Progenitor cell of endocrine pancreas (in vitro differentiated cells): Measurements from ENCODE around the gene ATP5ME. TPM values are rescaled to one million over a fixed set of nuclear protein-coding genes. Genes with fewer than 3 reads are reported as not detected.

ENCODE experiments used
- DNase-seq: peaks from one replicate; pipeline ENCODE4 v3.0.0; 2021; ENCODE audit warnings: low spot score; ENCODE audit not compliant: unreplicated experiment
- H3K27ac Mint-ChIP-seq: 2 replicates; pipeline ENCODE4 v1.8.0; 2021; ENCODE audit warnings: mild to moderate bottlenecking, moderate library complexity, mixed read lengths
- H3K27me3 Mint-ChIP-seq: 2 replicates; pipeline ENCODE4 v1.8.0; 2021; ENCODE audit warnings: mixed read lengths
- H3K36me3 Mint-ChIP-seq: 2 replicates; pipeline ENCODE4 v1.8.0; 2022; ENCODE audit warnings: mixed read lengths; ENCODE audit not compliant: insufficient read depth
- H3K4me1 Mint-ChIP-seq: 2 replicates; pipeline ENCODE4 v1.8.0; 2021; ENCODE audit warnings: low read depth, mixed read lengths
- H3K4me3 Mint-ChIP-seq: 2 replicates; pipeline ENCODE4 v1.8.0; 2021; ENCODE audit warnings: low read depth, mild to moderate bottlenecking, moderate library complexity, mixed read lengths
- H3K9me3 Mint-ChIP-seq: 2 replicates; pipeline ENCODE4 v1.8.0; 2021; ENCODE audit warnings: low read depth, mixed read lengths
- total RNA-seq: library from RNA; stranded (reverse); gene quantifications from 2 replicates; pipeline ENCODE4 v1.2.1, GENCODE V29; 2021
- TF ChIP-seq, protein P1 (sequence below): fragments of 200-600 bp; sonication (generic); IDR thresholded peaks from one replicate; pipeline ENCODE4 v1.5.0; 2021; ENCODE audit warnings: antibody characterized with exemption, mild to moderate bottlenecking; ENCODE audit not compliant: unreplicated experiment

The ATP5ME gene
- total RNA-seq, 1 donor from 2014 or later: 235 TPM

DNA sequence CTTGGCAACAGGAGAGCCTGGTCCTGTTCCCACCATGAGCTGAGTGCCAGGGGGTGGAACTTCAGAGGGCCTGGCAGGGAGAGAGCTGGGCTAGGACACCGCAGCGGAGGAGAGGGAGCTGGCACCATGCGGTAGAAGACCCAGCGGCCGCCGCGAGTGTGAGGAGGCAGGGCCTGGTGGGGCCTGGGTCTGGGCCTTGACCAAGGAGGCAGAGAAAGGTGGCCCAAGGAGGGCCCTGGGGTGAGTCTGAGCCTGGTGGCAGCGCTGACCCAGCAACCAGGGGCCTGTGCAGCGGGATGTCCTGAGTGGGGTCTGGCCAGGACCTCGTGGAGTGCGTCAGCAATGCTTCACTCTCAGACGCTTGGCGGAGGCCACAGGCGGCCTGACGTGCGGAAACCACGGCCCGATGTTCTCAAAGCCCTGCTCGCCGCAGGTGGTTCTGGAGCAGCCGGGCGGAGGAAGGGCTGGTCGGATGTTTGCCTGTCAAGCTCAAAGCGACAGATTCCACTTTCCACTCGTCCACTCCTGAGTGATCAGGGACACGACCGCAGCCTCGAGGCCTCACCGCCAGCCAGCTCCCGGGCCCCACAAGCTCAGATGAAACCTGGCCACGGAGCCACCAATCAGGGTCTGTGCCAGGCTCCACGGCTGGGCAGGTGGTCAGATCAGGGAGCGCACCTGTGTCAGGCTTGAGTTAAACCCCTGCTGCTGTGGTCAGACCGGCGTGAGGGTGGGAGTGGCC is 20.8 kb downstream of the ATP5ME start:
- no peak for DNase-seq
- TF ChIP-seq, protein P1, sequence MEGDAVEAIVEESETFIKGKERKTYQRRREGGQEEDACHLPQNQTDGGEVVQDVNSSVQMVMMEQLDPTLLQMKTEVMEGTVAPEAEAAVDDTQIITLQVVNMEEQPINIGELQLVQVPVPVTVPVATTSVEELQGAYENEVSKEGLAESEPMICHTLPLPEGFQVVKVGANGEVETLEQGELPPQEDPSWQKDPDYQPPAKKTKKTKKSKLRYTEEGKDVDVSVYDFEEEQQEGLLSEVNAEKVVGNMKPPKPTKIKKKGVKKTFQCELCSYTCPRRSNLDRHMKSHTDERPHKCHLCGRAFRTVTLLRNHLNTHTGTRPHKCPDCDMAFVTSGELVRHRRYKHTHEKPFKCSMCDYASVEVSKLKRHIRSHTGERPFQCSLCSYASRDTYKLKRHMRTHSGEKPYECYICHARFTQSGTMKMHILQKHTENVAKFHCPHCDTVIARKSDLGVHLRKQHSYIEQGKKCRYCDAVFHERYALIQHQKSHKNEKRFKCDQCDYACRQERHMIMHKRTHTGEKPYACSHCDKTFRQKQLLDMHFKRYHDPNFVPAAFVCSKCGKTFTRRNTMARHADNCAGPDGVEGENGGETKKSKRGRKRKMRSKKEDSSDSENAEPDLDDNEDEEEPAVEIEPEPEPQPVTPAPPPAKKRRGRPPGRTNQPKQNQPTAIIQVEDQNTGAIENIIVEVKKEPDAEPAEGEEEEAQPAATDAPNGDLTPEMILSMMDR: no peak
- H3K36me3 Mint-ChIP-seq: no peaks in the 10 kb centered on the region
- peaks cover 6% of the 10 kb centered on the region for H3K27me3 Mint-ChIP-seq
- H3K4me3 Mint-ChIP-seq: no peak overlapping the region
- no peaks in the 10 kb centered on the region for H3K9me3 Mint-ChIP-seq
- H3K27ac Mint-ChIP-seq: no peak overlapping the region
- H3K4me1 Mint-ChIP-seq: peaks cover 8% of the 10 kb centered on the region

GRCh38 chr4:651884-652642 is 22.0 kb downstream of the ATP5ME start:
- TF ChIP-seq, protein P1: no peak
- Mint-ChIP-seq H3K4me1 (peaks cover 10% of the 10 kb centered on the region), H3K36me3 (no peaks in the 10 kb centered on the region), H3K27ac (no peak overlapping the region), H3K9me3 (no peaks in the 10 kb centered on the region), H3K4me3 (no peak overlapping the region), H3K27me3 (peaks cover 6% of the 10 kb centered on the region)
- no peak for DNase-seq

GRCh38 chr4:650951-651883 is 22.9 kb downstream of the ATP5ME start:
- Mint-ChIP-seq H3K4me3 (no peak overlapping the region), H3K27me3 (peaks cover 10% of the 10 kb centered on the region), H3K4me1 (peaks cover 10% of the 10 kb centered on the region), H3K9me3 (no peaks in the 10 kb centered on the region), H3K27ac (no peak overlapping the region), H3K36me3 (no peaks in the 10 kb centered on the region)
- no peak for DNase-seq
- TF ChIP-seq, protein P1: no peak

DNA sequence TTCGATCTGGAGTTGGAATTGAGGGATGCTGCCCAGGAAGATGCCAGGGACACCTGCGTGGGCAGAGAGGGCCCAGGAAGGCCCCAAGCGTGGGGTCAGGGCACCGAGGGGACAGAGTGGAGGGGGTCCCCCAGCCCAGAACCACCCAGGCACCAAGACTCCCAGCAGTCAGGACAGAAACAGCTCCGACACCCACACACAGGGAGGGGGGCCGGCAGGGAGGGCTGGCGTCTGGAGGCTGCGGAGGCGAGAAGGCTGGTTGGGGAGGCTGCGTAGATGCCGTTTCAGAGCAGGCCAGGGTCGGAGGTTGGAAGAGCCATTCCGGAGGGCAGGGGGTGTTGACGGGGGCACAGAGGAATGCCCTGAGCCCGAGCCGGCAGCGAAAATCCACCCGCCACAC is 23.6 kb downstream of the ATP5ME start:
- no peaks in the 10 kb centered on the region for H3K36me3 Mint-ChIP-seq
- TF ChIP-seq, protein P1: no peak
- H3K4me1 Mint-ChIP-seq: peaks cover 10% of the 10 kb centered on the region
- no peak overlapping the region for H3K4me3 Mint-ChIP-seq
- no peak overlapping the region for H3K27ac Mint-ChIP-seq
- peaks cover 17% of the 10 kb centered on the region for H3K27me3 Mint-ChIP-seq
- DNase-seq: no peak
- H3K9me3 Mint-ChIP-seq: no peaks in the 10 kb centered on the region
